ENCODE measurements around the gene GPI. TPM values are rescaled to one million over a fixed set of nuclear protein-coding genes. Genes with fewer than 3 reads are reported as not detected.

The GPI gene
- total and polyA plus RNA-seq, 2 of the 13 experiments (the other 11 are each of a cell fraction or from before 2014, with no cell fraction given): 147 to 167 TPM

DNA sequence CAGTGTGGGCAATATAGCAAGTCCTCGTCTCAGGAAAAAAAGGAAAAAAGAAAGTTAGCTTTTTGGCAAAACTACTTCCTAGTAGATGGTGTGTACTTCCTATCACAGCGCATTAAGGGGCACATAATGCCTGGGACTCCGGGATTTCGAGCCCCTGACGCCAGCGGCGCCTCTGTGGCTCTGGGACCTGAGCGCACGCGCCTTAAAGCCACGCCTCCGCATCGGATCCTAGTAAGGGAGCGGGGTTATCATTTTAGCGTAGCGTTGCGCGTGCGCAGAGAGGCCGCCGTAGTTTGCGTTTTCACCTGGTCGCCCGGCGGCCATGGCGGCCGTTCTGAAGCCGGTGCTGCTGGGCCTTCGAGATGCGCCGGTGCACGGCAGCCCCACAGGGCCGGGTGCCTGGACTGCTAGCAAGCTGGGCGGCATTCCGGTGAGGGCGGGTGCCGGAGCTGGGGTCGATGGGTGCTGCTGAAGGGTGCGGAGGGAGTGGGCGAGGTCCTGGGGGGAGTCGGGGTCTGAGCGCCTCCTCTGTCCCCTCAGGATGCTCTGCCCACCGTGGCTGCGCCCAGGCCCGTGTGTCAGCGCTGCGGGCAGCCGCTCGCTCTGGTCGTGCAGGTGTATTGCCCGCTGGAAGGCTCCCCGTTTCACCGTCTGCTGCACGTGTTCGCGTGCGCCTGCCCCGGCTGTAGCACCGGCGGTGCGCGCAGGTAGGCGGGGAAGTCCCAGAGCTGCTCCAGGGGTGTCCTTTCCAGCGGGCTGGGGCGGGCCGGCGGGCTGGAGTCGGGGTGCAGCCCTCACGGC is 39.3 kb downstream of the GPI start, which contains the start of gene PDCD2L (continued):
- no peak for TF ChIP-seq TBL1XR1 (IDR thresholded peaks at IDR 0.05; ENCODE audit: borderline replicate concordance, low read length, partially characterized antibody)
- TF ChIP-seq SATB2 (CRISPR knock-in tag; IDR thresholded peaks at IDR 0.05): no peak; the same call in 1 of the 2 replicates
- TF ChIP-seq ZNF792 (CRISPR knock-in tag; IDR thresholded peaks at IDR 0.05): peak; percentile 69; the same call in 1 of the 2 replicates
- peak; percentile 99 for TF ChIP-seq MYPOP (CRISPR knock-in tag; IDR thresholded peaks at IDR 0.05)

GRCh38 chr19:34405892-34406660 is 41.1 kb downstream of the GPI start:
- TF ChIP-seq ZNF770 (CRISPR knock-in tag; IDR thresholded peaks at IDR 0.05) (peak; percentile 61), SKI (IDR thresholded peaks at IDR 0.05; ENCODE audit: partially characterized antibody) (no peak)
- H3K4me2 ChIP-seq (ENCODE audit: low read depth, low read length): 0 out of 2 replicates have a peak overlapping the region, but pooled peaks have one; percentile 23
- peaks cover 3 to 22% of the 10 kb centered on the region in 2 experiments; a peak in 4 of 5 replicates for H3K36me3 ChIP-seq (replicated peaks in 1 of 2; ENCODE audit: control insufficient read depth in 1 of 2, insufficient read depth in 2 of 2, low read length in 2 of 2)
- no peaks in the 10 kb centered on the region for H4K20me1 ChIP-seq (ENCODE audit: insufficient read depth, low read length)
- DNase-seq (ENCODE audit: low spot score) (no peak), FAIRE-seq (no peak), ATAC-seq (no peak)
- ChIA-PET CTCF (ENCODE audit: low intra/inter-chr PET ratio, low total read pairs) (no interaction called here), POLR2A (no interaction called here)
- no peak overlapping the region for H3K27ac ChIP-seq (ENCODE audit: extremely low read length, insufficient read depth, low read length)
- peaks cover 33% of the 10 kb centered on the region for H3K4me1 ChIP-seq (ENCODE audit: insufficient read depth, low read length)
- no peaks in the 10 kb centered on the region for H3K27me3 ChIP-seq (ENCODE audit: control insufficient read depth in 1 of 2, insufficient read depth in 2 of 2, low read length in 2 of 2)
- H2AFZ ChIP-seq (ENCODE audit: low read length): no peak overlapping the region
- intact Hi-C loops (cut with micrococcal nuclease; ENCODE audit: unreplicated experiment) (loop anchor here (2.0 kb wide), 1 partner anchor 21 kb away; no protein-coding TSS in a partner anchor), in situ Hi-C loops (cut with HindIII; ENCODE audit: extremely low pct_ligation_motif_present, low pct_unique_long_range_greater_than_20kb) (no loop called here)
- no TSS peak for BruUV-seq (replicated peaks)
- WGBS (ENCODE audit: low lambda C conversion rate): 89% methylated on average over 13 of the region's 13 CpGs
- peaks cover 13% of the 10 kb centered on the region for H3K79me2 ChIP-seq (ENCODE audit: insufficient read depth, low read length)
- H3K9ac ChIP-seq (ENCODE audit: insufficient read depth, low read depth, low read length): no peak overlapping the region
- H3K4me3 ChIP-seq (replicated peaks in 1 of 3; ENCODE audit: insufficient read depth in 1 of 3, low read depth in 2 of 3, low read length in 3 of 3): no peak overlapping the region
- no peaks in the 10 kb centered on the region for H3K9me3 ChIP-seq (ENCODE audit: low read length)
